Left ventricle myocardium inferior (tissue), 1 donor: ENCODE measurements around the gene LY9. TPM values are rescaled to one million over a fixed set of nuclear protein-coding genes. Genes with fewer than 3 reads are reported as not detected.
"Not testable (repeated sequence)": the region's sequence is repeated elsewhere in the genome, so short reads cannot be mapped to it uniquely, and the experiment has no call there.

Experiments
- DNase-seq: peaks from one replicate; pipeline ENCODE4 v3.0.0-alpha.2; 2020
- H3K27ac ChIP-seq: fragments of 200-600 bp; replicated peaks from 2 replicates; pipeline ENCODE4 v1.8.0; 2021
- H3K27me3 ChIP-seq: fragments of 200-600 bp; 2 replicates; pipeline ENCODE4 v1.8.0; 2021; ENCODE audit warnings: low read depth
- H3K36me3 ChIP-seq: fragments of 200-600 bp; 2 replicates; pipeline ENCODE4 v1.8.0; 2021
- H3K4me1 ChIP-seq: fragments of 200-600 bp; 2 replicates; pipeline ENCODE4 v1.8.0; 2021
- H3K4me3 ChIP-seq: fragments of 200-600 bp; 2 replicates; pipeline ENCODE4 v1.8.0; 2021; ENCODE audit warnings: mild to moderate bottlenecking, moderate library complexity
- H3K9me3 ChIP-seq: fragments of 200-600 bp; replicated peaks from 2 replicates; pipeline ENCODE4 v1.8.0; 2021
- CTCF ChIP-seq: fragments of 200-600 bp; IDR thresholded peaks from 2 replicates; pipeline ENCODE4 v1.8.0; 2021; ENCODE audit warnings: antibody characterized with exemption, mild to moderate bottlenecking, borderline replicate concordance
- intact Hi-C: fragments of 100-400 bp; cut with micrococcal nuclease; formaldehyde crosslinking; loops from one replicate; pipeline ENCODE4 v1.11.0; 2022
- total RNA-seq: library from RNA; stranded (reverse); fragmentation: NEBNext Ultra II Directional; extraction: Animal tissue kit (Norgen Biotek cat#: 25700); gene quantifications from one replicate; pipeline ENCODE4 v1.2.1, GENCODE V29; 2021
- donor health status: DM: no; HTN: yes; CAD: no; lungs with severe emphysema.

The LY9 gene
- total RNA-seq, 1 donor from 2014 or later: not detected

GRCh38 chr1:160874935-160875334 is 79.0 kb downstream of the LY9 start:
- no peak overlapping the region for H3K27ac ChIP-seq
- intact Hi-C loops: no loop called here
- H3K9me3 ChIP-seq: no peaks in the 10 kb centered on the region
- no peak overlapping the region for H3K4me3 ChIP-seq
- H3K4me1 ChIP-seq: no peaks in the 10 kb centered on the region
- DNase-seq: no peak
- no peaks in the 10 kb centered on the region for H3K36me3 ChIP-seq
- no peak for TF ChIP-seq CTCF
- no peaks in the 10 kb centered on the region for H3K27me3 ChIP-seq

- H3K9me3 ChIP-seq, H3K27me3 ChIP-seq, H3K36me3 ChIP-seq, H3K27ac ChIP-seq, H3K4me3 ChIP-seq, intact Hi-C loops, H3K4me1 ChIP-seq, DNase-seq: not testable (repeated sequence)
Observed at GRCh38 chr1:160875591-160875990, 79.6 kb downstream of the LY9 start.

- no peak overlapping the region for H3K27ac ChIP-seq
- no peak overlapping the region for H3K4me3 ChIP-seq
- DNase-seq: no peak
- no peak for TF ChIP-seq CTCF
- intact Hi-C loops: no loop called here
- H3K4me1 ChIP-seq: no peaks in the 10 kb centered on the region
- H3K9me3 ChIP-seq: no peaks in the 10 kb centered on the region
- H3K27me3 ChIP-seq: no peaks in the 10 kb centered on the region
- no peaks in the 10 kb centered on the region for H3K36me3 ChIP-seq
Observed at GRCh38 chr1:160876311-160876710, 80.3 kb downstream of the LY9 start.

- Histone ChIP-seq H3K4me1 (no peaks in the 10 kb centered on the region), H3K27me3 (no peaks in the 10 kb centered on the region), H3K9me3 (no peaks in the 10 kb centered on the region), H3K36me3 (no peaks in the 10 kb centered on the region), H3K4me3 (no peak overlapping the region), H3K27ac (no peak overlapping the region)
- intact Hi-C loops: no loop called here
- peak; percentile 13 for TF ChIP-seq CTCF
- no peak for DNase-seq
Observed at GRCh38 chr1:160877221-160877620, 81.2 kb downstream of the LY9 start.

Other genes starting within 250 kb of the LY9 start
- 3.6 TPM for gene CD84, start 216.7 kb upstream of the LY9 start, total RNA-seq
- gene SLAMF1, start 149.1 kb upstream of the LY9 start, total RNA-seq: not detected
- 1.3 TPM for gene CD48, start 84.4 kb upstream of the LY9 start, total RNA-seq
- 0.36 TPM for gene SLAMF7, start 56.9 kb upstream of the LY9 start, total RNA-seq
- 0.14 TPM for gene CD244, start 66.7 kb downstream of the LY9 start, total RNA-seq
- gene ITLN1, start 89.0 kb downstream of the LY9 start, total RNA-seq: 1.0 TPM
- gene ITLN2, start 158.6 kb downstream of the LY9 start, total RNA-seq: 0.19 TPM
- gene F11R, start 225.0 kb downstream of the LY9 start, total RNA-seq: 8.3 TPM
- 13.4 TPM for gene TSTD1, start 242.8 kb downstream of the LY9 start, total RNA-seq
- 31.7 TPM for gene USF1, start 249.8 kb downstream of the LY9 start, total RNA-seq